GM21423 (cell line): ENCODE results near the gene IQCH.

ENCODE experiments used
- ATAC-seq: cut with Tn5 transposase; IDR thresholded peaks from one replicate; pipeline ENCODE4 v1.9.1; 2021; ENCODE audit warnings: mild to moderate bottlenecking, moderate library complexity; ENCODE audit not compliant: unreplicated experiment

IQCH gene

GRCh38 chr15:67521029-67521782 is 266.6 kb downstream of the IQCH start, which contains the start of gene C15orf61:
Gene C15orf61 (plus strand): TSS chr15:67521131. CDS start chr15:67521249, 118 bp downstream.
- peak; percentile 78 for ATAC-seq

- ATAC-seq, result no peak
Observed at GRCh38 chr15:67521783-67522568, 267.4 kb downstream of the IQCH start.

- ATAC-seq, result no peak
Observed at GRCh38 chr15:67523330-67523729, 268.7 kb downstream of the IQCH start.

GRCh38 chr15:67524235-67524634 is 269.6 kb downstream of the IQCH start:
- ATAC-seq, result no peak

GRCh38 chr15:67528513-67528912 is 273.9 kb downstream of the IQCH start:
- ATAC-seq, result no peak

GRCh38 chr15:67531379-67531914 is 276.9 kb downstream of the IQCH start:
- no peak for ATAC-seq

GRCh38 chr15:67533873-67534272 is 279.3 kb downstream of the IQCH start:
- no peak for ATAC-seq

- ATAC-seq, result no peak
Observed at GRCh38 chr15:67534360-67534759, 279.8 kb downstream of the IQCH start.

GRCh38 chr15:67537771-67538170 is 283.2 kb downstream of the IQCH start:
- ATAC-seq, result no peak

GRCh38 chr15:67542420-67543347 is 288.1 kb downstream of the IQCH start, which contains the start of gene MAP2K5:
Gene MAP2K5 (plus strand): TSS chr15:67542703. CDS start chr15:67543336, 633 bp downstream.
- no peak for ATAC-seq

GRCh38 chr15:67543348-67543718 is 288.7 kb downstream of the IQCH start:
- ATAC-seq, result no peak

GRCh38 chr15:67544475-67544874 is 289.9 kb downstream of the IQCH start:
- no peak for ATAC-seq

- ATAC-seq, result no peak
Observed at GRCh38 chr15:67545864-67546263, 291.3 kb downstream of the IQCH start.

GRCh38 chr15:67547064-67547463 is 292.5 kb downstream of the IQCH start:
- no peak for ATAC-seq

GRCh38 chr15:67547836-67548235 is 293.2 kb downstream of the IQCH start:
- ATAC-seq, result no peak

GRCh38 chr15:67548236-67548852 is 293.8 kb downstream of the IQCH start:
- ATAC-seq, result no peak

GRCh38 chr15:67548862-67549651 is 294.5 kb downstream of the IQCH start:
- no peak for ATAC-seq

- no peak for ATAC-seq
Observed at GRCh38 chr15:67549736-67550135, 295.1 kb downstream of the IQCH start.

- ATAC-seq, result no peak
Observed at GRCh38 chr15:67550522-67550921, 295.9 kb downstream of the IQCH start.
